Activated CD8-positive, alpha-beta T cell treated with anti-CD3 and anti-CD28 coated beads, Interleukin-2, amount 10 ng/mL, durations not matched to agents 7 days and 5 days (primary cell): ENCODE data around the gene RPGR. TPM values are rescaled to one million over a fixed set of nuclear protein-coding genes. Genes with fewer than 3 reads are reported as not detected.

Experiments used
- ATAC-seq: fragments of 150-1000 bp; cut with Tn5 transposase; one replicate; pipeline ENCODE4 v1.10.0; 2021; ENCODE audit warnings: moderate library complexity
- CTCF ChIA-PET: fragments of 350-600 bp; sonication (Branson Sonifier 250); formaldehyde crosslinking; loops from one replicate; lab custom pipeline; 2021; ENCODE audit warnings: antibody characterized with exemption; lab: Charles Lee
- POLR2A ChIA-PET: fragments of 350-600 bp; sonication (Branson Sonifier 250); formaldehyde crosslinking; loops from one replicate; lab custom pipeline; 2021; ENCODE audit warnings: antibody characterized with exemption; lab: Charles Lee
- DNase-seq: peaks from one replicate; pipeline ENCODE4 v3.0.0-alpha.2; 2020
- H3K27ac Mint-ChIP-seq: one replicate; pipeline ENCODE4 v1.8.0; 2021; ENCODE audit warnings: mild to moderate bottlenecking, mixed read lengths
- H3K27me3 Mint-ChIP-seq: one replicate; pipeline ENCODE4 v1.8.0; 2021; ENCODE audit warnings: low read depth, mixed read lengths
- H3K36me3 Mint-ChIP-seq: one replicate; pipeline ENCODE4 v1.8.0; 2021; ENCODE audit warnings: low read depth, mixed read lengths
- H3K4me1 Mint-ChIP-seq: one replicate; pipeline ENCODE4 v1.8.0; 2021; ENCODE audit warnings: low read depth, mixed read lengths
- H3K4me3 Mint-ChIP-seq: one replicate; pipeline ENCODE4 v1.8.0; 2021; ENCODE audit warnings: mild to moderate bottlenecking, mixed read lengths
- H3K9me3 Mint-ChIP-seq: one replicate; pipeline ENCODE4 v1.8.0; 2022; ENCODE audit warnings: mixed read lengths; ENCODE audit not compliant: insufficient read depth
- total RNA-seq, 2 experiments: library from RNA; stranded (reverse); gene quantifications; one replicate each; pipeline ENCODE4 v1.2.3, GENCODE V29; 2021

Gene RPGR
- total RNA-seq, 2 experiments from 2014 or later: 5.0 to 7.6 TPM

GRCh38 chrX:38247051-38247450 is 80.3 kb downstream of the RPGR start:
- Mint-ChIP-seq H3K27ac (no peak overlapping the region), H3K4me1 (peaks cover 15% of the 10 kb centered on the region), H3K9me3 (no peaks in the 10 kb centered on the region), H3K4me3 (no peak overlapping the region), H3K36me3 (no peaks in the 10 kb centered on the region), H3K27me3 (peaks cover 10% of the 10 kb centered on the region)
- ChIA-PET CTCF (no interaction called here), POLR2A (no interaction called here)
- ATAC-seq (peak; percentile 65), DNase-seq (peak; percentile 49)

- Mint-ChIP-seq H3K27me3 (peaks cover 8% of the 10 kb centered on the region), H3K27ac (no peak overlapping the region), H3K4me3 (no peak overlapping the region), H3K4me1 (no peaks in the 10 kb centered on the region), H3K9me3 (no peaks in the 10 kb centered on the region), H3K36me3 (no peaks in the 10 kb centered on the region)
- ATAC-seq: no peak
- ChIA-PET CTCF (no interaction called here), POLR2A (no interaction called here)
- DNase-seq: no peak
Measured at GRCh38 chrX:38240541-38240940, 86.8 kb downstream of the RPGR start.

GRCh38 chrX:38236901-38237615 is 90.3 kb downstream of the RPGR start:
- Mint-ChIP-seq H3K27ac (no peak overlapping the region), H3K36me3 (no peaks in the 10 kb centered on the region), H3K4me1 (no peaks in the 10 kb centered on the region), H3K4me3 (no peak overlapping the region), H3K27me3 (peaks cover 18% of the 10 kb centered on the region), H3K9me3 (no peaks in the 10 kb centered on the region)
- DNase-seq (no peak), ATAC-seq (no peak)
- ChIA-PET POLR2A (no interaction called here), CTCF (no interaction called here)

GRCh38 chrX:38233891-38234667 is 93.2 kb downstream of the RPGR start:
- Mint-ChIP-seq H3K9me3 (no peaks in the 10 kb centered on the region), H3K4me1 (no peaks in the 10 kb centered on the region), H3K27me3 (peaks cover 17% of the 10 kb centered on the region), H3K4me3 (no peak overlapping the region), H3K36me3 (no peaks in the 10 kb centered on the region), H3K27ac (no peak overlapping the region)
- POLR2A ChIA-PET: no interaction called here
- CTCF ChIA-PET: no interaction called here
- ATAC-seq (no peak), DNase-seq (no peak)

GRCh38 chrX:38232079-38232686 is 95.1 kb downstream of the RPGR start:
- no peak overlapping the region for H3K27ac Mint-ChIP-seq
- ATAC-seq: no peak
- no peaks in the 10 kb centered on the region for H3K36me3 Mint-ChIP-seq
- no peaks in the 10 kb centered on the region for H3K4me1 Mint-ChIP-seq
- CTCF ChIA-PET: no interaction called here
- POLR2A ChIA-PET: no interaction called here
- H3K4me3 Mint-ChIP-seq: no peak overlapping the region
- no peaks in the 10 kb centered on the region for H3K9me3 Mint-ChIP-seq
- DNase-seq: no peak
- peaks cover 16% of the 10 kb centered on the region for H3K27me3 Mint-ChIP-seq

GRCh38 chrX:38225093-38225492 is 102.2 kb downstream of the RPGR start:
- ChIA-PET CTCF (no interaction called here), POLR2A (no interaction called here)
- DNase-seq: no peak

GRCh38 chrX:38224160-38224559 is 103.1 kb downstream of the RPGR start:
- no peaks in the 10 kb centered on the region for H3K9me3 Mint-ChIP-seq
- H3K4me1 Mint-ChIP-seq: peaks cover 7% of the 10 kb centered on the region
- H3K27ac Mint-ChIP-seq: no peak overlapping the region
- H3K27me3 Mint-ChIP-seq: peaks cover 34% of the 10 kb centered on the region
- ChIA-PET CTCF (no interaction called here), POLR2A (no interaction called here)
- H3K4me3 Mint-ChIP-seq: no peak overlapping the region
- no peak for DNase-seq
- H3K36me3 Mint-ChIP-seq: no peaks in the 10 kb centered on the region
- no peak for ATAC-seq

More at GRCh38 chrX:38225093-38225492, 102.2 kb downstream of the RPGR start:
- Mint-ChIP-seq H3K36me3 (no peaks in the 10 kb centered on the region), H3K9me3 (no peaks in the 10 kb centered on the region), H3K27me3 (peaks cover 28% of the 10 kb centered on the region), H3K27ac (no peak overlapping the region), H3K4me1 (peaks cover 5% of the 10 kb centered on the region), H3K4me3 (no peak overlapping the region)
- ATAC-seq: no peak

- Mint-ChIP-seq H3K9me3 (no peaks in the 10 kb centered on the region), H3K27ac (no peak overlapping the region), H3K36me3 (no peaks in the 10 kb centered on the region), H3K27me3 (peaks cover 40% of the 10 kb centered on the region), H3K4me3 (peak overlapping the region; percentile 58), H3K4me1 (peaks cover 7% of the 10 kb centered on the region)
- ATAC-seq (no peak), DNase-seq (no peak)
- ChIA-PET CTCF (interaction anchor here (1.4 kb wide), 1 partner anchor 105 kb away, joined by 3 read pairs; the partner anchor contains the start of gene RPGR), POLR2A (no interaction called here)
Measured at GRCh38 chrX:38221391-38221929, 105.8 kb downstream of the RPGR start.

- peak within 1 kb of the TSS; percentile 58 for H3K4me3 Mint-ChIP-seq
- H3K27ac Mint-ChIP-seq: no peak within 1 kb of the TSS
- no peaks in the 10 kb centered on the region for H3K9me3 Mint-ChIP-seq
- no peak for DNase-seq
- ATAC-seq: peak; percentile 44
- no peaks in the 10 kb centered on the region for H3K36me3 Mint-ChIP-seq
- H3K27me3 Mint-ChIP-seq: peaks cover 40% of the 10 kb centered on the region
- POLR2A ChIA-PET: no interaction called here
- CTCF ChIA-PET: interaction anchor here (1.4 to 1.8 kb wide), 3 partner anchors 9 to 107 kb away, joined by 3 to 9 read pairs (median 4); partner anchors contain the start of gene RPGR
- peaks cover 7% of the 10 kb centered on the region for H3K4me1 Mint-ChIP-seq
Measured at GRCh38 chrX:38220415-38221390, 106.6 kb downstream of the RPGR start, which contains the start of gene SRPX. Gene SRPX (minus strand): TSS chrX:38220871. CDS start chrX:38220792, 79 bp downstream.

- peak; percentile 55 for DNase-seq
- Mint-ChIP-seq H3K4me1 (peaks cover 7% of the 10 kb centered on the region), H3K27me3 (peaks cover 37% of the 10 kb centered on the region), H3K27ac (no peak overlapping the region), H3K36me3 (no peaks in the 10 kb centered on the region), H3K4me3 (peak overlapping the region; percentile 58), H3K9me3 (no peaks in the 10 kb centered on the region)
- CTCF ChIA-PET: interaction anchor here (0.8 to 1.8 kb wide), 4 partner anchors 10 to 107 kb away, joined by 3 to 9 read pairs (median 4); partner anchors contain the start of gene RPGR
- POLR2A ChIA-PET: no interaction called here
- ATAC-seq: peak; percentile 82
Measured at GRCh38 chrX:38220024-38220414, 107.3 kb downstream of the RPGR start.
